Limb (tissue), 2 donors: ENCODE measurements around the gene TNNC1.

ENCODE experiments used
- DNase-seq, 2 donors: peaks; one replicate each; pipeline ENCODE4 v3.0.0-alpha.2; 2016; ENCODE audit errors: extremely low spot score in 2 of 2

Gene TNNC1

GRCh38 chr3:52443791-52444687 is 9.8 kb downstream of the TNNC1 start:
- DNase-seq = no peak

GRCh38 chr3:52443268-52443610 is 10.6 kb downstream of the TNNC1 start:
- DNase-seq = no peak

- DNase-seq = no peak
These were observed 11.2 kb downstream of the TNNC1 start for GRCh38 chr3:52442409-52443267.

GRCh38 chr3:52441772-52442332 is 12.0 kb downstream of the TNNC1 start:
- DNase-seq = no peak

GRCh38 chr3:52441091-52441771 is 12.6 kb downstream of the TNNC1 start:
- DNase-seq = no peak

GRCh38 chr3:52440671-52441070 is 13.2 kb downstream of the TNNC1 start:
- DNase-seq = no peak

- DNase-seq = no peak
These were observed 13.6 kb downstream of the TNNC1 start for GRCh38 chr3:52440249-52440551.

GRCh38 chr3:52439426-52440248 is 14.2 kb downstream of the TNNC1 start:
- DNase-seq = no peak

- DNase-seq = no peak
These were observed 15.0 kb downstream of the TNNC1 start for GRCh38 chr3:52438579-52439425.

GRCh38 chr3:52438104-52438376 is 15.8 kb downstream of the TNNC1 start:
- no peak for DNase-seq

GRCh38 chr3:52437326-52438103 is 16.3 kb downstream of the TNNC1 start:
- DNase-seq = no peak

- peak in 1 of 2 donors; percentile 33 for DNase-seq
These were observed 17.2 kb downstream of the TNNC1 start for GRCh38 chr3:52436500-52437149.

GRCh38 chr3:52435246-52436101 is 18.4 kb downstream of the TNNC1 start:
- DNase-seq = peak in 1 of 2 donors; percentile 16

- peak in 1 of 2 donors; percentile 15 for DNase-seq
These were observed 19.2 kb downstream of the TNNC1 start for GRCh38 chr3:52434491-52435115.

- no peak for DNase-seq
These were observed 19.8 kb downstream of the TNNC1 start for GRCh38 chr3:52433996-52434479.

- peak in 1 of 2 donors; percentile 17 for DNase-seq
These were observed 20.4 kb downstream of the TNNC1 start for GRCh38 chr3:52433328-52433995.

GRCh38 chr3:52432691-52433141 is 21.1 kb downstream of the TNNC1 start:
- peak in 1 of 2 donors; percentile 26 for DNase-seq
